ENCODE data around the gene UNC93B1. TPM values are rescaled to one million over a fixed set of nuclear protein-coding genes. Genes with fewer than 3 reads are reported as not detected.

The UNC93B1 gene
- total RNA-seq, 8 experiments from 2014 or later, result 2.1 to 17.3 (median 6.3) TPM

DNA sequence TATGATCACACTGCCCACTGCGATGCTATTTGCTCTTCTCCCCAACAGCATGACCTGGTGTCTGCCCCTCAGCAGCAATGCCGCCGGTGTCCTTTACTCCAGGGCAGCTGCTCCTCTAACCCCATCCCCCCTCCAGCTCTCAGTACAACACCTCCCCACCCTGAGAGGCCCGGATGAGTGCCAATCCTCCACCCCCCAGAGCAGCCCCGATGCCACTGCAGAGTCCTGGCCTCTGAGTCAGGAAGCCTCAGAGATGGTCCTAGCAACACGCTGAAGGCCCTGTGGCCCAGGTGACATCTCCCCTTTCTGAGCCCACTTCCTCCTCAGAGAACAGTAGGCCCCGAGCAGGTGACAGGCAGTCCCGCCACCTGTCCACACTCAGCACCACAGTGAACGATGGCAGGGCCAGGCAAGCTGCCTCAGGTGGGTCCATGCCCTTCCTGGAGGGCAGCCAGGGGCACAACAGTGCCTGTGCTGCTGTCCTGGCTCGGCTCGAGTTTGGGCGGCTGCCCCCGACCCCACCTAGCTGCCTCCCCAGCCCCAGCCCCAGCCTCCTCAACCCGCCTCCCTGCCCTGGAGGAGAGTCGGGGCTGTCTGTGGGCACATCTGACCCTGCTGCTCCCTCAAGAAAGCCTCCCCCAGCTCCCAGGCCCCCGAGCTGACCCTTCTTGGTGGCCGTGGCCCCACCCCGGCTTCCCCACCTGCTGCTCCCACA, 22.7 kb upstream of the UNC93B1 start:
- in situ Hi-C loops (cut with MboI; ENCODE audit: low pct_unique_long_range_greater_than_20kb in 2 of 9, low sequenced_read_pairs in 9 of 9, unreplicated experiment in 9 of 9), result no loop called here
- H3K27ac ChIP-seq, result no peak overlapping the region

DNA sequence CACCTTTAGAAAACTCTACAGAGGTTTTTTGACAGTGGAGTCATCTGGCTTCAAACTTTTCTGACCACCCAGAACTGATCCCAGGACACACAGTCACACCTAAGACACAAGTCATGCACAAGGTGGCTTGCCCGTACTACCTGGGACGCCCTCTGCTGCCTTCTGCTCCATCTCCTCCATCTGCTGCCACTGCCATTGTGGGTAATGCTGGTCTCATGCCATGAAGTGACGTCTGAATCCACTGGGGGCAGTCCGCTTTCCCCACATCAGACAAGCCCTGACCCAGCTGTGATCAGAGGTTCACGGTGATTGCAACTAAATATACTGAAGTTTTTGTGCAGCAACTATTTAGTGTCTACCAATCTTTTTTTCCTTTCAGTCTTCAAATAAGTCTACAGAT, 21.1 kb upstream of the UNC93B1 start:
- H3K4me1 ChIP-seq (replicated peaks in 1 of 2), result peaks cover 20 to 22% of the 10 kb centered on the region in 2 donors
- WGBS, 10 experiments, result 80 to 100% (median 94%) methylated on average over 1 to 5 of the region's 5 CpGs; no CpG with 5 or more reads in 3 of the 10 experiments
- ATAC-seq (replicated peaks in 6 of 8), result peak in 1 of 8 experiments; percentile 8
- in situ Hi-C loops (cut with MboI; ENCODE audit: low pct_unique_long_range_greater_than_20kb in 2 of 9, low sequenced_read_pairs in 9 of 9, unreplicated experiment in 9 of 9), result no loop called here
- H3K27ac ChIP-seq, result no peak overlapping the region
- no peak overlapping the region for H3K4me3 ChIP-seq

More for the DNA sequence above, 22.7 kb upstream of the UNC93B1 start:
- no peak for ATAC-seq (replicated peaks in 6 of 8)
- WGBS, 10 experiments, result no CpG with 5 or more reads among the region's 18 CpGs
- H3K4me3 ChIP-seq, result no peak overlapping the region
- peaks cover 13 to 16% of the 10 kb centered on the region in 2 donors for H3K4me1 ChIP-seq (replicated peaks in 1 of 2)

DNA sequence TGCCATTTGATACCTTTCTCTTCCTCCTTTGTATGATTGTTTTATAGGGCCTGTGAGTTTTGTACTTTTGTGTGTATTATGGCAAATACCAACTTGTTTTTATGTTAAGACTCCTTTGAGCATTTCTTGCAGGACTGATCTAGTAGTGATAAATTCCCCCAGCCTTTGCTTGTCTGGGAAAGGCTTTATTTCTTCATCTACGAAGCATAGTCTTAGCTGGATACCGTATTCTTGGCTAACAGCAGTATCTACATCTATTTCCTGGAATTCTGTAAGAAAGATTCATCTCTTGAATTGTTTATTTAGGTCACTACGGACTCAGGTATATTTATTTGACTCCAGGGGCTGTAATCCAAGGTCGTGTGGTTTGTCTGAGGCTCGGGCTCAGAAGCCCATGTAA, 20.6 kb upstream of the UNC93B1 start:
- no peak overlapping the region for H3K4me3 ChIP-seq
- no peak overlapping the region for H3K27ac ChIP-seq
- in situ Hi-C loops (cut with MboI; ENCODE audit: low pct_unique_long_range_greater_than_20kb in 2 of 9, low sequenced_read_pairs in 9 of 9, unreplicated experiment in 9 of 9), result no loop called here
- 79 to 100% (median 94%) methylated on average over 2 to 3 of the region's 5 CpGs; no CpG with 5 or more reads in 2 of the 10 experiments for WGBS, 10 experiments
- no peak for ATAC-seq (replicated peaks in 6 of 8)
- H3K4me1 ChIP-seq (replicated peaks in 1 of 2), result peaks cover 17 to 19% of the 10 kb centered on the region in 2 donors

DNA sequence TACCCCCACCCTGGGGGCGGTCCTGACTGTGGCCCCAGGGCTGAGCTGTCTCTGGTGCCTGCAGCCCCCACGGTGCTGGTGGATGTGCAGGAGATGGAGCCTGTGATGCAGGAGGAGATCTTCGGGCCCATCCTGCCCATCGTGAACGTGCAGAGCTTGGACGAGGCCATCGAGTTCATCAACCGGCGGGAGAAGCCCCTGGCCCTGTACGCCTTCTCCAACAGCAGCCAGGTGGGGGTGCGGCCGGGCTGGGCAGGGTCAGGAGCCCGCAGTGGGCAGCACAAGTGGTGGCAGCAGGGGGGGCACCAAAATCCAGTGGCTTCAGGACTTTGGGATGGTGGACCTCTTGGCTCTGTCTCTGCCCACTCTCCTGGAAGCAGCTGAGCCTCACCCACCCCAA, 18.6 kb upstream of the UNC93B1 start:
- Histone ChIP-seq H3K4me1 (replicated peaks in 1 of 2) (peaks cover 13 to 17% of the 10 kb centered on the region in 2 donors), H3K4me3 (no peak overlapping the region), H3K27ac (no peak overlapping the region)
- WGBS, 10 experiments, result 79% methylated on average over 4 of the region's 13 CpGs; no CpG with 5 or more reads in 9 of the 10 experiments
- no peak for ATAC-seq (replicated peaks in 6 of 8)
- in situ Hi-C loops (cut with MboI; ENCODE audit: low pct_unique_long_range_greater_than_20kb in 2 of 9, low sequenced_read_pairs in 9 of 9, unreplicated experiment in 9 of 9), result no loop called here

DNA sequence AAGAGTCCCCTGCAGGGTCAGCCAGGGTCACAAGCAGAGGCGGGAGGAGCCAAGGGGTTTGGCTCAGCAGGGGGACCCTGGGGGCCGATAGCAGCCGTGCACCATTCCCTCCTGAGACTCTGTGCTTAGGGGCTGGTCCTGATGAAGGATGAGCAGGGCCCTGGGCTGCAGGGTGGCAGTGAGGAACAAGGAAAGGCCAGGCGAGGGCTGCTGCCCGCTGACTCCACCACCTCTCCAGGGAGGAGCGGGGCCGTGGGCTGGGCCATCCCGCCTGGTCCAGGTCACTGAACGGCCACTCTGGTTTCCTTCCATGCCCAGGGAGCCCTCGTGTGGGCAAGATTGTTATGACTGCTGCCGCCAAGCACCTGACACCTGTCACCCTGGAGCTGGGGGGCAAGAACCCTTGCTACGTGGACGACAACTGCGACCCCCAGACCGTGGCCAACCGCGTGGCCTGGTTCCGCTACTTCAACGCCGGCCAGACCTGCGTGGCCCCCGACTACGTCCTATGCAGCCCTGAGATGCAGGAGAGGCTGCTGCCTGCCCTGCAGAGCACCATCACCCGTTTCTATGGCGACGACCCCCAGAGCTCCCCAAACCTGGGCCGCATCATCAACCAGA, 17.4 kb upstream of the UNC93B1 start:
- 33 to 100% (median 80%) methylated on average over 1 to 11 of the region's 27 CpGs; no CpG with 5 or more reads in 5 of the 10 experiments for WGBS, 10 experiments
- Histone ChIP-seq H3K4me3 (no peak overlapping the region), H3K4me1 (replicated peaks in 1 of 2) (peaks cover 19 to 29% of the 10 kb centered on the region in 2 donors), H3K27ac (peak overlapping the region in 1 of 2 donors; percentile 52)
- peak in 7 of 8 experiments; percentile 5 to 60 (median 43) for ATAC-seq (replicated peaks in 6 of 8)
- in situ Hi-C loops (cut with MboI; ENCODE audit: low pct_unique_long_range_greater_than_20kb in 2 of 9, low sequenced_read_pairs in 9 of 9, unreplicated experiment in 9 of 9), result no loop called here

DNA sequence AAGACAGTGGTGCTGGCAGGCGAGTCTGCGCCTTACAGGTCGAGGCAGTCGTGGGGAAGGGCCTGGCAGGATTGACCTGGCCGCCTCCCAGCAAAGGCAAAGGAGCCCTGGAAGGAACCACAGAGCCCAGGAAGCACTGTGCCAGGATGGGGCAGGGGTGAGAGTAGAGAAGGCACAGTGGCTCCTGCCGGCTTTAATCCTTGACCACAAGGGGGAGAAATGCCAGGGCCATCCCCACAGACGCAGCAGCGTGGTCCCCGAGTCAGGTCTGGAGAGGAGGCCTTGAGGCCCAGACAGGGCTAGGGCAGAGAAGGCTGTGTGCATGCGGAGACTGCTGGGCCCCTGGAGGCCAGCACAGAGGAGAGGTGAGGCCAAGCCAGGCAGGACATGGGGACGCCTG, 16.7 kb upstream of the UNC93B1 start:
- Histone ChIP-seq H3K4me1 (replicated peaks in 1 of 2) (peaks cover 19 to 29% of the 10 kb centered on the region in 2 donors), H3K27ac (no peak overlapping the region), H3K4me3 (no peak overlapping the region)
- in situ Hi-C loops (cut with MboI; ENCODE audit: low pct_unique_long_range_greater_than_20kb in 2 of 9, low sequenced_read_pairs in 9 of 9, unreplicated experiment in 9 of 9), result no loop called here
- ATAC-seq (replicated peaks in 6 of 8), result peak in 7 of 8 experiments; percentile 22 to 62 (median 47)
- WGBS, 10 experiments, result 55 to 80% (median 68%) methylated on average over 1 to 9 of the region's 11 CpGs; no CpG with 5 or more reads in 4 of the 10 experiments

DNA sequence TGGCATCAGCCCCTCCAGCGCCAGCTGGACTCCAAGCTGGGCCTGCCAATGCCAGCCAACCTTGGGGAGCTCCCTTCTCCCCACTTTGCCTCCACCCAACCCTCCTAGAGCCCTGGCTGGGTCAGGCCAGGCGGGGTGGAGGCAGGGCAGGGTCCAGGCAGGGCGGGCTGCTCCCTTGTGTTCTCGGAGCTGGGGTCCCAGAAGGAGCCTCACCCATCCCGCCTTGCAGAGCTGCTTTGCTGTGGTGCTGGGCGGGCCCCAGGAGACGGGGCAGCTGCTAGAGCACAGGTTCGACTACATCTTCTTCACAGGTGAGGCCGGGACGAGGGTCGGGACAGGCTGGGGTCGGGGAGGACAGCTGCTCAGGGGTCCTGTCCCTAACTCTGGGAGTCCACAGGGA, 15.6 kb upstream of the UNC93B1 start:
- no peak overlapping the region for H3K27ac ChIP-seq
- in situ Hi-C loops (cut with MboI; ENCODE audit: low pct_unique_long_range_greater_than_20kb in 2 of 9, low sequenced_read_pairs in 9 of 9, unreplicated experiment in 9 of 9), result no loop called here
- no peak for ATAC-seq (replicated peaks in 6 of 8)
- no peak overlapping the region for H3K4me3 ChIP-seq
- WGBS, 10 experiments, result 78 to 80% methylated on average over 1 to 4 of the region's 12 CpGs; no CpG with 5 or more reads in 8 of the 10 experiments
- peaks cover 19 to 29% of the 10 kb centered on the region in 2 donors for H3K4me1 ChIP-seq (replicated peaks in 1 of 2)

DNA sequence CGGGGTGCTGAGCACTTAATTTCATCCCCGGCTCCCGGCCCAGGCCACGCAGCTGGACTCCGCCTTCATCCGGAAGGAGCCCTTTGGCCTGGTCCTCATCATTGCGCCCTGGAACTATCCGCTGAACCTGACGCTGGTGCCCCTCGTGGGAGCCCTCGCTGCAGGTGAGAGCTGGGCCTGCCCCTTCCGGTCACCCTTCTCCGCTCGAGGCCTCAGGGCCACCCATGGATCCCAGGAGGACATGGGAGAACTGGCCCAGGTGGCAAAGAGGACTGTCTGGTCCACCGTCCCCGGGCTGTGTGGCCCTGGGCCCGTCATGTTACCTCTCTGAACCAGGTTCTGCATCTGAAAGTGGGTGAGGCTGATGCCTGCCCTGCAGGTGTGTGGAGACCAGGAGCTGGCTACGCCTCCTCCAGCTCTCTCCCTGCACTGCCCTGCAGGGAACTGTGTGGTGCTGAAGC, 14.9 kb upstream of the UNC93B1 start:
- WGBS, 10 experiments, result 80 to 100% (median 98%) methylated on average over 1 to 7 of the region's 18 CpGs; no CpG with 5 or more reads in 7 of the 10 experiments
- Histone ChIP-seq H3K27ac (no peak overlapping the region), H3K4me3 (no peak overlapping the region), H3K4me1 (replicated peaks in 1 of 2) (peaks cover 19 to 29% of the 10 kb centered on the region in 2 donors)
- no peak for ATAC-seq (replicated peaks in 6 of 8)
- in situ Hi-C loops (cut with MboI; ENCODE audit: low pct_unique_long_range_greater_than_20kb in 2 of 9, low sequenced_read_pairs in 9 of 9, unreplicated experiment in 9 of 9), result no loop called here

DNA sequence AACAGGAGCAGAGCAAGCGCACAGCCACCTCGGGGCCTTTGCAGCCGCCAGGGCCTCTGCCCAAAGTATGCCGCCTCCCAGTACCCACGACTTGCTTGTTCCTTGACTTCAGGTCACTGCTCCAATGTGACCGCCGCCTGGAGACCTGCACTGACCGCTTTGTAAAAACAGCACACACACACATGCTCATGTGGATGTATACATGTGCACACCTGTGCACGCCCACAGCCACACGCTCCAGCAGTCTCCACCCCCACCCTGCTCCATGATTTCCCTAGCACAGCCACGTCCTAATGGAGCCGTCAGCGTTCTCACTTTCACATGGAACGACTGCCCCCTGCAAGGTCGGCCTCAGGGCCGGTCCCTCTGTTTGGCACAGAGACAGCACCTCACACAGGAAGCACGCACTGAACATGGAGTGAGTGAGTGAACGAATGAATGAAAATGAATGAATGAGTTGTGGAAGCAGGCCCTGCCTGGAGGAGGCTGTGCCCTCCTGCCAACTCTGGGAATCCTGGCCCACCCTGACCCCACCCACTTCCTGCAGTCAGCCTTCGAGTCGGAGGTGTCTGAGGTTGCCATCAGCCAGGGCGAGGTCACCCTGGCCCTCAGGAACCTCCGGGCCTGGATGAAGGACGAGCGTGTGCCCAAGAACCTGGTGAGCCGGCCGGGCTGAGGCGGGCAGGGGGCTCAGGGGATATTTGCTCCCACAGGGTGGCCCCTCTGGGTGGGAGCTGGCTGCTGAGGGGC, 14.3 kb upstream of the UNC93B1 start:
- Histone ChIP-seq H3K27ac (no peak overlapping the region), H3K4me3 (no peak overlapping the region), H3K4me1 (replicated peaks in 1 of 2) (peaks cover 19 to 34% of the 10 kb centered on the region in 2 donors)

DNA sequence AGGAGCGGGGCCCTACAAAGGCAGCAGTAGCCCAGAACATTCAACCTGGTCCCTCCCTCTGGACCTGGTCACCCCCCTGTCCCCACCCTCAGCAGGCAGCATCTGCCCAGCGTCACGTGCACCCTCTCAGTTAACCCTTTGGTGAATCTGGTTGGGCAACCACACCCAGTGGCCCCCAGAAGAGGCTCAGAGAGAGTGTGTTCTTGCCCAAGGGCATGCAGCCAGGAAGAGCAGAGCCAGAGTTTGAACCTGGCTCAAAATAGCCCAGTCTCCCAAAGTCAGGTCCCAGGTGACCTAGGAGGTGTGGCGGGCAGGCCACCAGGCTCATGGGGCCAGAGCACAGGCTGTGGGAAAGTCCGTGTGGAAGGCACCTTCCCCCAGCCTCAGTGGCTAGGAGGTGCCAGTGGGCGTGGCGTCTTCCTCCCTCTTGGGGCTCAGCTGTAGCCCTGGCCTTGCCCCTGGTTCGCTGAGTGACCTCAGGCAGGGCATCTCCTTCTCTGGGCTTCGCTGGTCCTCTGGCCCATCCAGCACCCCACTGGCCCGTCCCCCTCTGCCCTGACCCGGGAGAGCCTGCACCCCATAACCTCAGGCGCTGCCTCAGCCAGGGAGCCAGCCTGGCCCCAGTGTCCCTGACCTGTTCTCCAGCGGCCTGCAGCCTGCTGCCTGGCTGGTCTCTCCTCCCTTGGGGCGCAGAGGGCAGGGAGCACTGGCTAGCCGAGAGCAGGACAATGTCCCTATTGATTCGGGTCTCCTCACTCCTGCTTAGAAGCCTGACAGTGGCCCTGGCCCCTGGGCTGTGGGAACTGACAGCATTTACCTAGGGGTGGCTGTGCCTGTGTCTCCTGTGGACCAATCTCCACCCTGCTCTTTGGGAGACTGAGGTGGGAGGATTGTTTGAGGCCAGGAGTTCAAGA, 13.3 kb upstream of the UNC93B1 start:
- Histone ChIP-seq H3K4me3 (no peak overlapping the region), H3K4me1 (replicated peaks in 1 of 2) (peaks cover 19 to 38% of the 10 kb centered on the region in 2 donors), H3K27ac (no peak overlapping the region)
- ATAC-seq (replicated peaks in 6 of 8), result peak in 5 of 8 experiments; percentile 8 to 60 (median 31)
- in situ Hi-C loops (cut with MboI; ENCODE audit: low pct_unique_long_range_greater_than_20kb in 2 of 9, low sequenced_read_pairs in 9 of 9, unreplicated experiment in 9 of 9), result no loop called here
- 50 to 100% (median 76%) methylated on average over 1 to 5 of the region's 16 CpGs; no CpG with 5 or more reads in 6 of the 10 experiments for WGBS, 10 experiments

More for the DNA sequence above, 14.3 kb upstream of the UNC93B1 start:
- in situ Hi-C loops (cut with MboI; ENCODE audit: low pct_unique_long_range_greater_than_20kb in 2 of 9, low sequenced_read_pairs in 9 of 9, unreplicated experiment in 9 of 9), result no loop called here
- 71 to 100% (median 88%) methylated on average over 1 to 9 of the region's 27 CpGs; no CpG with 5 or more reads in 3 of the 10 experiments for WGBS, 10 experiments
- ATAC-seq (replicated peaks in 6 of 8), result no peak

DNA sequence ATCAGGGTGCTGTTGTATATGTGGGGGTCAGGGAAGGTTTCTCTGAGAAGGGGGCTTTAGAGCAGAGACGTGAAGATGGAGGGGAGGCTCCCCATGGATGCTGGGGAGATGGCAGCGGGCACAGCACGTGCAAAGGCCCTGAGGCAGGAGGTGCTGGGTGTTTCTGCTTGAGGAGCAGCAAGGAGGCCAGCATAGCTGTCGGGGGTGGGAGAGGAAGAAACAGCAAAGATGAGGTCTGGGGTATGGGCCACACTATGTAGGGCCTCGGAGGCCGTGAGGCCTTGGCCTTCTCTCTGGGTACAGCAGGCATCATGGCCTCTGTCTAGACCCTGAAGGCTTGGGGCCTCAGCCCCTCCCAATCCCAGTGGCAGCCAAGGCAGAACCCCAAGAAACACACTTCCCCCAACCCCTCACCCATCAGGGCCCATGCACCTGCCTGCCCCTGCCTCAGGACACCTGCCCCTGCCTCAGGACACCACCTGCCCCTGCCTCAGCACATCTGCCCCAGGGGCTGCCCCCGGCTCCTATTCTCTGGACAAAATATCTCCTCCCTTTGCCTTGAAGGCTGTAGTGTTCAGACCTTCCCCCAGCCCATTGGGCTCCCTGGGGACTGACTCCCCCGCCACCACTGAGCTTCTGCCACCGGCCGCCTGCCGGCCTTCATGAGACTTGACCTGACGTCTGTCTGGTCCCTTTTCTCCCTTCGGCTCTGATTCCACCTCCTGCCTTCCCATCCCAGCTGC, 12.4 kb upstream of the UNC93B1 start:
- Histone ChIP-seq H3K4me3 (no peak overlapping the region), H3K27ac (peak overlapping the region in 1 of 2 donors; percentile 19), H3K4me1 (replicated peaks in 1 of 2) (peaks cover 20 to 37% of the 10 kb centered on the region in 2 donors)
- ATAC-seq (replicated peaks in 6 of 8), result no peak
- WGBS, 10 experiments, result 17 to 100% (median 80%) methylated on average over 1 to 7 of the region's 13 CpGs; no CpG with 5 or more reads in 4 of the 10 experiments
- in situ Hi-C loops (cut with MboI; ENCODE audit: low pct_unique_long_range_greater_than_20kb in 2 of 9, low sequenced_read_pairs in 9 of 9, unreplicated experiment in 9 of 9), result no loop called here
